ENCODE data around the gene IL33. TPM values are rescaled to one million over a fixed set of nuclear protein-coding genes. Genes with fewer than 3 reads are reported as not detected.

IL33 gene
- total RNA-seq, 1 donor from 2014 or later, result not detected

- Histone ChIP-seq H4K20me1 (ENCODE audit: insufficient read depth, low read length) (no peaks in the 10 kb centered on the region), H3K9me3 (ENCODE audit: insufficient read depth, low read depth, low read length) (no peaks in the 10 kb centered on the region), H3K27ac (ENCODE audit: low read depth, low read length) (no peak overlapping the region), H3K4me2 (ENCODE audit: low read length) (no peak overlapping the region), H3K27me3 (ENCODE audit: insufficient read depth, low read length) (no peaks in the 10 kb centered on the region), H3K9ac (ENCODE audit: low read length) (no peak overlapping the region), H3K4me3 (ENCODE audit: insufficient read depth, low read depth, low read length) (no peak overlapping the region), H3K36me3 (ENCODE audit: insufficient read depth, low read length) (no peaks in the 10 kb centered on the region), H3K79me2 (ENCODE audit: insufficient read depth, low read length) (no peaks in the 10 kb centered on the region), H2AFZ (ENCODE audit: low read depth, low read length) (no peak overlapping the region), H3K4me1 (ENCODE audit: insufficient read depth, low read length) (no peaks in the 10 kb centered on the region)
- DNase-seq (ENCODE audit: low read depth), result no peak
- Mint-ChIP-seq H3K27me3 (ENCODE audit: low read depth, unreplicated experiment) (peaks cover 2% of the 10 kb centered on the region), H3K27ac (ENCODE audit: unreplicated experiment) (no peak overlapping the region), H3K9me3 (ENCODE audit: unreplicated experiment) (no peaks in the 10 kb centered on the region), H3K4me3 (ENCODE audit: unreplicated experiment) (no peak overlapping the region), H3K36me3 (ENCODE audit: low read depth, unreplicated experiment) (no peaks in the 10 kb centered on the region), H3K4me1 (ENCODE audit: low read depth, unreplicated experiment) (no peaks in the 10 kb centered on the region)
- TF ChIP-seq EZH2 (IDR thresholded peaks at IDR 0.05; ENCODE audit: insufficient read depth, low read length) (no peak), CTCF (IDR thresholded peaks at IDR 0.05; ENCODE audit: insufficient read depth, low read depth, low read length) (no peak)
- no peak for FAIRE-seq
These were observed 28.9 kb upstream of the IL33 start for GRCh38 chr9:6186691-6187090.

GRCh38 chr9:6187272-6187671 is 28.3 kb upstream of the IL33 start:
- Histone ChIP-seq H3K36me3 (ENCODE audit: insufficient read depth, low read length) (no peaks in the 10 kb centered on the region), H3K27ac (ENCODE audit: low read depth, low read length) (no peak overlapping the region), H3K9me3 (ENCODE audit: insufficient read depth, low read depth, low read length) (no peaks in the 10 kb centered on the region), H3K4me1 (ENCODE audit: insufficient read depth, low read length) (no peaks in the 10 kb centered on the region), H3K4me2 (ENCODE audit: low read length) (no peak overlapping the region), H3K9ac (ENCODE audit: low read length) (no peak overlapping the region), H3K79me2 (ENCODE audit: insufficient read depth, low read length) (no peaks in the 10 kb centered on the region), H2AFZ (ENCODE audit: low read depth, low read length) (no peak overlapping the region), H3K27me3 (ENCODE audit: insufficient read depth, low read length) (no peaks in the 10 kb centered on the region), H3K4me3 (ENCODE audit: insufficient read depth, low read depth, low read length) (no peak overlapping the region), H4K20me1 (ENCODE audit: insufficient read depth, low read length) (no peaks in the 10 kb centered on the region)
- Mint-ChIP-seq H3K36me3 (ENCODE audit: low read depth, unreplicated experiment) (no peaks in the 10 kb centered on the region), H3K4me3 (ENCODE audit: unreplicated experiment) (no peak overlapping the region), H3K27me3 (ENCODE audit: low read depth, unreplicated experiment) (peaks cover 2% of the 10 kb centered on the region), H3K9me3 (ENCODE audit: unreplicated experiment) (no peaks in the 10 kb centered on the region), H3K4me1 (ENCODE audit: low read depth, unreplicated experiment) (no peaks in the 10 kb centered on the region), H3K27ac (ENCODE audit: unreplicated experiment) (no peak overlapping the region)
- DNase-seq (ENCODE audit: low read depth), result no peak
- no peak for FAIRE-seq
- TF ChIP-seq EZH2 (IDR thresholded peaks at IDR 0.05; ENCODE audit: insufficient read depth, low read length) (no peak), CTCF (IDR thresholded peaks at IDR 0.05; ENCODE audit: insufficient read depth, low read depth, low read length) (no peak)

GRCh38 chr9:6188466-6188865 is 27.1 kb upstream of the IL33 start:
- Mint-ChIP-seq H3K9me3 (ENCODE audit: unreplicated experiment) (no peaks in the 10 kb centered on the region), H3K4me3 (ENCODE audit: unreplicated experiment) (no peak overlapping the region), H3K36me3 (ENCODE audit: low read depth, unreplicated experiment) (no peaks in the 10 kb centered on the region), H3K27me3 (ENCODE audit: low read depth, unreplicated experiment) (peaks cover 2% of the 10 kb centered on the region), H3K4me1 (ENCODE audit: low read depth, unreplicated experiment) (no peaks in the 10 kb centered on the region), H3K27ac (ENCODE audit: unreplicated experiment) (no peak overlapping the region)
- Histone ChIP-seq H3K79me2 (ENCODE audit: insufficient read depth, low read length) (no peaks in the 10 kb centered on the region), H3K4me2 (ENCODE audit: low read length) (no peak overlapping the region), H3K36me3 (ENCODE audit: insufficient read depth, low read length) (no peaks in the 10 kb centered on the region), H3K9ac (ENCODE audit: low read length) (no peak overlapping the region), H3K27ac (ENCODE audit: low read depth, low read length) (no peak overlapping the region), H3K9me3 (ENCODE audit: insufficient read depth, low read depth, low read length) (no peaks in the 10 kb centered on the region), H3K4me1 (ENCODE audit: insufficient read depth, low read length) (no peaks in the 10 kb centered on the region), H4K20me1 (ENCODE audit: insufficient read depth, low read length) (no peaks in the 10 kb centered on the region), H3K4me3 (ENCODE audit: insufficient read depth, low read depth, low read length) (no peak overlapping the region), H3K27me3 (ENCODE audit: insufficient read depth, low read length) (no peaks in the 10 kb centered on the region), H2AFZ (ENCODE audit: low read depth, low read length) (no peak overlapping the region)
- FAIRE-seq, result no peak
- DNase-seq (ENCODE audit: low read depth), result no peak
- TF ChIP-seq EZH2 (IDR thresholded peaks at IDR 0.05; ENCODE audit: insufficient read depth, low read length), result no peak
- TF ChIP-seq CTCF (IDR thresholded peaks at IDR 0.05; ENCODE audit: insufficient read depth, low read depth, low read length), result no peak

All from astrocyte (in vitro differentiated cells and primary cell).